Testis (tissue), 2 donors: ENCODE data around the gene MYL11.

Experiments
- CTCF ChIP-seq, 3 experiments: fragments of 450-650 bp in 2 of 3; fragments of 200-600 bp in 1 of 3; sonication (generic) in 1 of 3; IDR thresholded peaks; one replicate each; pipeline ENCODE4 v1.5.1; 2016 to 2019; ENCODE audit warnings: antibody characterized with exemption in 3 of 3, mild to moderate bottlenecking in 2 of 3, moderate library complexity in 1 of 3
- POLR2A ChIP-seq: fragments of 450-650 bp; IDR thresholded peaks from one replicate; pipeline ENCODE4 v1.6.1; 2017; ENCODE audit warnings: antibody characterized with exemption, mild to moderate bottlenecking, moderate library complexity

- no peak for TF ChIP-seq CTCF (IDR thresholded peaks at IDR 0.05)
- TF ChIP-seq POLR2A = no peak
Observed at GRCh38 chr16:30358577-30358936, 16.0 kb upstream of the MYL11 start.
